HG02678 (cell line): Measurements from ENCODE around the gene FTL.
A peak's percentile ranks its signal among the peaks of the same experiment; 100 is the strongest.

Experiments
- ATAC-seq: cut with Tn5 transposase; IDR thresholded peaks from one replicate; pipeline ENCODE4 v1.9.1; 2021; ENCODE audit warnings: mild to moderate bottlenecking, moderate library complexity; ENCODE audit not compliant: unreplicated experiment

FTL gene

DNA sequence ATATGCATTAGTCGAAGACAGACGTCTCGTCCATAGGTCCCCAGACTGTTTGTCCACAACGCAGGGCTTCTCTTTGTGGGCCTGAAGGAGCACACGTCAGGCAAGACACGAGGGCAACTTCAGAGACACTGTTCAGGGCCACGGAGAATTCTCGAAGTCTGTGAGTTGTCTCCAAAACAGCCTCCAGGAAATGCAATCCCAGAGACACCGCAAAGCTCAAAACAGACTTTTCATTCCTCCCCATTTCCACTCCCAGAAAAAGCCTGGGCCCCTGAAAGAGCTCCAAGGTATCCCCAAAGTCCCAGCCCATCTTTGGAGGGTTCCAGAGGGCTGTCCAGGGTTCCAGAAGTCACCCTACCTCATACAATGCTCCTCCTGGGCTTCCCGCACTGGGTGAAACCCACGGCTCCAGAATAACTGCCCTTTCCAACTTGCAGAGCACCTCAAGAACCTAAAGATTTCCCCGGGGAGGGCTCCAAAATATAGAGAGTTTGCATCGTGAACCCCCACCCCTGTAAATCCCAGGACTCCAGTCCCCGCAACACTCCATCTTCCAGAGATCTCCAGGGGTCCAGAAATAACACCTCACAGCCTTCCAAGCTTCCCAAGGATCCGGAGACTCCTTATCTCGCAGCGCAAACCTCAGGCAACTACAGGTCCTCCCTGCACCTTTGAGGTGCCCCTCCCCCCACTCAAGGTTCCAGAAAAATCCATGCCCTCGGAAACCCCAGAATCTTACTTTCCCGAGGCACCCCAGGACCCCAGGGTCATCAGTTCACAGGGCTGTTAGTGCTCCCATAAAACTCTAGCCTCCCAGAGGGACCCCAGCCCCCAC lies 687 bp upstream of the FTL start:
- ATAC-seq = no peak

DNA sequence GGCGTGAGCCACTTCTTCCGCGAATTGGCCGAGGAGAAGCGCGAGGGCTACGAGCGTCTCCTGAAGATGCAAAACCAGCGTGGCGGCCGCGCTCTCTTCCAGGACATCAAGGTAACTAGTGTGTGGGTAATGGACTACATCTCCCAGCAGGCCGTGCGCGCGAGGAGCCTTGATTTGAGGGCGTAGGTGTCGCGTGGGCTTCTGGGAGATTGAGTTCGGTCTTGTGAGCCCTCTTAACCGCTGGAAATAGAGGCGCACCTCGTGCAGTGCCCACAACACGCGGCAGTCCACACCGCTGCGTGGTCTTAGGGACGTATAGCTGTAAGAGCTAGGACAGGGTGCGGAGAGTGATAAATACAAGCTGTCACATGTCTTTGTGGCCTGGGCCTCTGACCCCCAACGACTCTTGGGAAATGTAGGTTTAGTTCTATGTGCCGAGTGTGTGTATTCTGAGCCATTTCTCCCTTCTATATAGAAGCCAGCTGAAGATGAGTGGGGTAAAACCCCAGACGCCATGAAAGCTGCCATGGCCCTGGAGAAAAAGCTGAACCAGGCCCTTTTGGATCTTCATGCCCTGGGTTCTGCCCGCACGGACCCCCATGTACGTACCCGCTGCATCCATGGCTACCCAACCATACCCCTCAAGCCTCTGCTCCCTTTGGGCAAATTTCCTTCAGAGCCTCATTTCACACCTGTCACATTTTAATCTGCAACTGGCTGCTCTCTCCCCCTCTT lies 864 bp downstream of the FTL start:
- ATAC-seq = peak; percentile 31

DNA sequence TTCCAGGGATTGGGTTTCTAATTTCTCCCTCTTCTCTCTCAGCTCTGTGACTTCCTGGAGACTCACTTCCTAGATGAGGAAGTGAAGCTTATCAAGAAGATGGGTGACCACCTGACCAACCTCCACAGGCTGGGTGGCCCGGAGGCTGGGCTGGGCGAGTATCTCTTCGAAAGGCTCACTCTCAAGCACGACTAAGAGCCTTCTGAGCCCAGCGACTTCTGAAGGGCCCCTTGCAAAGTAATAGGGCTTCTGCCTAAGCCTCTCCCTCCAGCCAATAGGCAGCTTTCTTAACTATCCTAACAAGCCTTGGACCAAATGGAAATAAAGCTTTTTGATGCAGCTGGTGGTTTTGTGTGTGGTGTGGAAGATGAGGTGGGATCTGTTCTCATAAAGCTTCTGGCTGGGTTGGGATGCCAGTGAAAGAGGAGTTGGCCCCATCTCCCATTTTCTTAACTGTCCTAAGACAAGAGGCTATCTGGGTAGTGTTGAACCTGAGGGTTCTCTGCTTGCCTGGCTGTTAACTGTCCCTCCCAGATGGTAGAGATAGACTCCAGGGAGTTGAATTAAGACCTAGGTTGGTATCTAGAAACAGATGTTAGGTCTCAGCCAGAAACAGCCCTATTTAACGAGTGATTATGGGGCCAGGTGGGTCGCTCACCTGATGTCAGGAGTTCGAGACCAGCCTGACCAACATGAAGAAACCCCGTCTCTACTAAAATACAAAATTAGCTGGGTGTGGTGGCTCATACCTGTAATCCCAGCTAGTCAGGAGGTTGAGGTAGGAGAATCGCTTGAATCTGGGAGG lies 1.6 kb downstream of the FTL start:
- no peak for ATAC-seq

DNA sequence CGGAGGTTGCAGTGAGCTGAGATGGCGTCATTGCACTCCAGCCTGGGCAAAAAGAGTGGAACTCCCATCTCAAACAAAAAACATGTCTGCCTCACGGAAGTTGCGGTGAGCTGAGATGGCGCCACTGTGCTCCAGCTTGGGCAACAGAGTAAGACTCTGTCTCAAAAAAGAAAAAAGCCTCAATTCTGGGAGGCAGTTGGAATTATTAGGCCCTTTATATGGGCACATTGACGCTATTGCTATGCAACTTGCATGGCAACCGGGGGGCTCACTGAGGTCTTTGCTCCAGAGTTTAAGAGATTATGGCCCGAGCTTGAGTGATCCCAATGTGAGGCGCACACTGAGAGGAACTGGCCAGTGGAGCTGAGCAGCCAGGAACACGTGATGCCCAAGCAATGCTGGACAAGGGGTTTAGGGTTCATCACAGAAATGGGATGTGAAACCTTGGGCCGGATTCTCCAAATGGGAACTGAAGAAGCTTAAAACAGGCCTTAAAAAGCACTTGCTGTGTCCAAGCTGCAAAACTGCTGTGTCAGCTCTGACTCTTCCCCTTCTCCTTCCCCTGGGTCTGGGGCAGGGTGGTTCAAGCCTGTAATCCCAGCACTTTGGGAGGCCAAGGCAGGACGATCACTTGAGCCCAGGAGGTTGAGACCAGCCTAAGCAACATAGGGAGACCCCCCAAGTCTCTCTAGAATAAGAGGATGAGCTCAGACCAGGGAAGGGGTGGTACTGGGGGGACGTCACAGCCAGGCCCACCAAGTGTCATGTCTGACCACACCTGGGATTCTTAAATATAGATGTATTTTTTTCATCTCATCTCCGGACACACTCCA lies 2.5 kb downstream of the FTL start:
- ATAC-seq = no peak

DNA sequence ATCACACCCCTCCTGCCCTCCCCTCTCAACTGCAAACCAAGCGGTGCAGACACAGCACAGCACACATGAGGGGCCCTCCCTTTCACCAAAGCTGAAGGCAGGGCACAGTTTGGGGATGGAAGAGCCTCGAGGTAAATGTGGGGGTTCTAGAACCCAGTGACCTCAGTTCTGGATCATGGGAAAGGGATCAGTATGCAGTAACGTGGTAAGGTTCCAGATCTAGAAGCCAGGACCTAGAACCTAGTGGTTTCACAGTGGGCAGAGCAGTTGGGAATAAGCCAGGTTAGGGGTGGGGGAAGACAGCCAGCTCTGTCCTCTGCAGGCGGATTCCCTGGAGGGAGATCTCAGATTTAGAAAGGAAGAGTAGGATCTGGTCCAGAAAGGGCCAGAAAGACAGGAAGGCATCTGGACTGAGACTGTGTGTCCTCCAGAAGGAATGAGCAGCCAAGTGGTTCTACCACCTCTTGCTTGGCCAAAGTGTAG lies 3.1 kb downstream of the FTL start:
- ATAC-seq = no peak

DNA sequence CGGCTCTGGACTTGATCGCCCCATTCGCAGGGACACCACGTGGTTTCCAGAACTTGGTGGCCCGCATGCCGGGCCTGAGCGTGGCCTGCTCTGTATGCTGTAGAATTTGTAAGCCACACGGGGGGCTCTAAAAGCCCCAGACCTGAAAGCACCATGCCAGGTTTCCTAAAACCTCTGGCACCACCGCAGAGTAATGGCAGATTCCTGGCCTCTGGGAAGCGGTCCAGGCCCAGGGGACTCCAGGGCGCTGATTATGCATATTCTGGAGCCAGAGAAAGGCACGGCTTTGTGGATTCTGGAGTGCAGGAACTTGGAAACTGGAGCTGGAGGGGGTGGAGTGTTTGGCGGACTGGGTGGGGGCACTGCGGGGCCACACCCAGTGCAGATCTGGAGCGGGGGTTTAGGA lies 3.7 kb downstream of the FTL start:
- no peak for ATAC-seq

DNA sequence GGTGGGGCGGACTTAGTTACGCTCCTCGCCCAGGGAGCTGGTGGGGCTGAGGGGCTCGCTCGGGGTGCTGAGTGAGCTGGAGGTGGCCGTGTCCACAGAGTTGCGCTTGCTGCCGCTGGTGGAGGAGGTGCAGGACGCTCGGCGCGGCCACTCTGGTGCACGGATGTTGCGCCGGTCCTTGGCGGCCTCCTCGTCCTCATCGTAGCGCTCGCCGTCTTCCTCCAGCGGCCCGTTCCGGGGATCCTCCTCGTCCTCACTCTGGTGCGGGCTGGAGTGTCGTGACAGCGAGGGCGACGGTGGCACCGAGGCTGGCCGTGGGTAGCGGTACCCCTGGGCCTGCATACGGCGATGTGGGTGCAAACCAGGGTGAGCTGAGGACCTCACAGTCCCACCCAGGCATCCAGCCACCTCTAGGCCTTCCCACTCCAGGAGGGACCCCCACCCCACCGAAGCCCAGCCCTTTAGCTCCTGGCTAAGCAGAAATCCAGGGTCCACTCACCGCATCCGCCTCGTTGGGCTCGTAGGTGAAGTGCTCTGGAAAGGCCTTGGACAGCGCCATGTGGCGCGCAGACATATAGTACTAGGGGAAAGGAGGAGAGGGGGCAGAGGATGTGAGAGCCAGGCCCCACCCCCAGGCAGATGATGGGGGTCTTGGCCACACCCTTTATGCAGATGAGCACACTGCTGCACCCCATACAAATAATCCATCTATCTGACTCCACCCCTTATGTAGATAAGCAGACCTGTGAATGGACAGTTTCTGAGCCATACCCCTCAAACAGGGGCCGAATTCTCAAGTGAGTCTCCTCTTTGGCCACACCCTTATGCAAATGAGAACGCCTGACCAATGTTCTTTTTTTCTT lies 4.4 kb downstream of the FTL start:
- no peak for ATAC-seq

DNA sequence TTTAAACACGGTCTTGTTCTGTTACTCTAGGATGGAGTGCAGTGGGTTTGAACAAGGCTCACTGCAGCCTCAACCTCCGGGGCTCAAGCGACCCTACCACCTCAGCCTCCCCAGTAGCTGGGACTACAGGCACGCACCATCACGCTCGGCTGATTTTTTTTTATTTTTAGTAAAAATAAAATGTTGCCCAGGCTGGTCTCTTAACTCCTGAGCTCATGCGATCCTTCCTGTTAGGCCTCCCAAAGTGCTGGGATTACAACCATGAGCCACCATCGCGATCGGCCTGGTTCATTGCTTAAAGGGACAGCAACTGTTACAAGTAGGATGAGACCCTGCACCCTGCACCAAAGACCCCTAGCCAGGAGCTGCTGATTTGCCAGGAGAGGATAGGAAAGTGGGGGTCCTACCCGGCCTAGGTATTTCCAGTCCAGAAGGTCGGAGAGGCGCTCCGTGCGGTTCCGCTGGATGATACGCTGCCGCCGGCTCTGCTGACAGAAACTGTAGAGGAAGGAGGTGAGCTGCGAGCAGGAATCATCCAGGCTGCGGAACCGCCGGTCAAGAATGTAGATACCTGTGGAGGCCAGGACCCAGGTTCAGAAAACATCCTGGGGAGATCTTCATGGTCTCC lies 5.1 kb downstream of the FTL start:
- no peak for ATAC-seq

DNA sequence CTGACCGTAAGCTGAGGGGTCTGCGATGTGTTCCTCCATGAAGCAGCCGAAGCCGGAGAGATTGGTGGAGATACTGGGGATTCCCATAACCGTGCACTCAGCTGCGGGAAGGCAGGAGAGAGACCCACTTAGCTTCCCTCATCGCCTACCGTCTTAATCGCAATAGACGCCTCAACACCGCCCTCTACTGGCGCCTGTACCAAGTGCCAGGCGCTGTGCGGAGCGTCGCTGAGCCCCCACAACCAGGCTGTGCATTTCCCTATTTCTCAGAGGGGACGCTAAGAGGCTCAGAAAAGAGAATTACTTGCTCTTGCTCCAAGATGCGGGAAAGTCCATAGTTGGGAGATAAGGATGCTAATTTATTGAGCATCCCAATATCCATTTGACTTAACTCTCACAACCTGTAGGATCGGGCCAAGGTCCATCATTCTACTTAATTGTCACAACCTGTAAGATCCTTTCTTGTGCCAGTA lies 5.8 kb downstream of the FTL start:
- peak; percentile 36 for ATAC-seq

DNA sequence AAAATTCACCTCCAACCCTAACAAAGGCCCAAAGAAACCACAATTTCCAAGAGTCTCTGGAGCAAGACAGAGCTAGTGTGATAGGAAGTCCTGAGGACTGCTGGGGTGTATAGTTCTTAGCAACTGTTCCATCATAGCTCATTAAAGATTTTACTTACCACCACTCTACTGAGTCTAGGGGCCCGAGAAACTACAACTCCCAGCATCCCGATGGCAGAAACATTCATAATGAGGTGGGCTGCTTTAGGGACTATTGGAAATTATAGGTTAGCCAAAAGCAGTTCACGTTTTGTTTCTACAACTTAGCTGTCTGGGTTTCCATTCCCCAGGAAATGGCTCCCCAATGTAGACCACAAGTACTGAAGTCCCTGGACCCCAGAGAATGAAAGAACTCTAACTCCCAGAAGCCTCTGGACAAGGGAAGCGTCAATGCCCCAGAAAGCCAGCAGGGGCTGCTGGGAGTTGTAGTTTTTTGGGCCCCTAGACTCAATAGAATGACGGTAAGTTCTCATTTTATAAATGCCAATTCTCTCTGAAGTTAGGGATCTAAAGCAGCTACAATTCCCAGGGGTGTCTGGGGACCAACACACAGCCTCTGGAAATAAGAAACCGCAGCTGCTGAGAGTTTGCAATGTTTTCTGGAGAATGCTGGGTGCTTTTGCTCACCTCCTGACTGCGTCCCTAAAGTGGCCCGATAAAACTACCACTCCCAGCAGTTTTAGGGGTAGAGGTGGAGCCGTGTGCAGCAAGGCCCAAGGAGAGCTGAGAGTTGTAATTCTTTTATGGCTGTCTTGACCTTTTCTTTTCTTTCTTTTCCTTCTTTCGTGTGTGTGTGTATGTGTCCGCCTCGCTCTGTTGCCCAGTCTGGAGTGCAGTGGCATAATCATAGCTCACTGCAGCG lies 11.1 kb downstream of the FTL start:
- ATAC-seq = no peak

DNA sequence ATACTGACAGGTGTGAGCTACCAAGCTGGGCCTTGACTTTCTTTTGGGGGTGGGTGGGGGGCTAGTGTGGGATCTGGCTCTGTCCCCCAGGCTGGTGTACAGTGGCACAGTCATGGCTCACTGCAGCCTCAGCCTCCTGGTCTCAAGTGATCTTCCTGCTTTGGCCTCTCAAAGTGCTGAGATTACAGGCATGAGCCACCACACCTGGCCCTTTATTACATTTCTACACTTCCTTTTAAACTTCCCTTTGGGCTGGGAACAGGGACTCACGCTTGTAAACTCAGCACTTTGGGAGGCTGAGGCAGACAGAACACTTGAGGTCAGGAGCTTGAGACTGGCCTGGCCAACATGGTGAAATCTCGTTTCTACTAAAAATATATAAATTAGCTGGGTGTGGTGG lies 12.0 kb downstream of the FTL start:
- no peak for ATAC-seq

DNA sequence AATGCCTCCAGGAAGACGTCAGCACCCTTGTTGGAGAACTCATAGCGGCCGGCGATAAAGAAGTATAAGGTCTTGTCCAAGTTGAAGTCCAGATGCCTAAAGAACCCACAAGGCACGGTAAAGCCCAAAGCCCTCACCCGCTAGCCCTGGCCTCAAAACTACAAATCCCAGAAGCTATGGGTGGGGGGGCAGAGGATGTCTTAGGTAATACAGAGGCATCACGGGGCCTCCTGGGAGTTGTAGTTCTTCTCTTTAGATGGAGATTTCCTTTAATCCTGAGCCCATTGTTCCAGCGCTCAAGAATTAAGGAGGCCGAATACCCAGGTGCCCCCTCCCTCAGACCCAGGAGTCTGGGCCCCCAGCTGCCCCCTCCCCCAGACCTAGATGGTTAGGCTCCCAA lies 17.2 kb downstream of the FTL start:
- no peak for ATAC-seq

DNA sequence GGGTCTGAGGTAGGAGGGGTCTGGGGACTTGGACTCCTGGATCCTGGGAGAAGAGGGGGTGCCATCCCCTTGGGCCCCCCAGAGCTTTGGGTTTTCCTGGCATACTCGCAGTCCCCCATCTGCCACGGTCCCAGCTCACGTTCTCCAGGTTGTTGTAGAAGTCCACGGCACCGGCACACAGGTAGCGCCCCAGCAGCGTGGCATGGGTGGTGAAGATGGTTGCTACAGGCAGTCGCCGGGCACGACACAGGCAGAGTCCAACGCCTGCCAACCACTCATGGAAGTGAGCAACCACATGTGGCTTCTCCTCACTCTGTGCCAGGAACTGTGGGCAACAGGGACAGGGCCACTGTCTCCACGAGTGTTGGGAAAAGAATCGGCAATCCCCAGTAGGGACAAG lies 20.6 kb downstream of the FTL start:
- ATAC-seq = no peak

DNA sequence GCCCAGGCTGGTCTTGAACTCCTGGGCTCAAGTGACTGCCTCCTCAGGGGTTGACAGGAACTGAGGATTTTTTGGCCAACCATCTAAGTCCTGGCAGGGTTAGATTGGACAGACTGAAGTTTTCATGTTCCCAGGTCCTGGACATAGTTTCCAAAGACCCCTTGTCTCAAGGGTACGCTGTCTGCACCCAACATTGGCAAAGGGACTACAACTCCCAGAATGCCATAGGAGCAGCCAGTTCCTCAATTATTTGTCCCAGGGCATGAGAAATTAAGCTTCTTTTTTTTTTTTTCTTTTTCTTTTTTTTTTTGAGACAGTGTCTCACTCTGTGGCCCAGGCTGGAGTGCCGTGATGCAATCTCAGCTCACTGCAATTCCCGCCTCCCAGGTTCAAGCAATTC lies 21.1 kb downstream of the FTL start:
- ATAC-seq = no peak

DNA sequence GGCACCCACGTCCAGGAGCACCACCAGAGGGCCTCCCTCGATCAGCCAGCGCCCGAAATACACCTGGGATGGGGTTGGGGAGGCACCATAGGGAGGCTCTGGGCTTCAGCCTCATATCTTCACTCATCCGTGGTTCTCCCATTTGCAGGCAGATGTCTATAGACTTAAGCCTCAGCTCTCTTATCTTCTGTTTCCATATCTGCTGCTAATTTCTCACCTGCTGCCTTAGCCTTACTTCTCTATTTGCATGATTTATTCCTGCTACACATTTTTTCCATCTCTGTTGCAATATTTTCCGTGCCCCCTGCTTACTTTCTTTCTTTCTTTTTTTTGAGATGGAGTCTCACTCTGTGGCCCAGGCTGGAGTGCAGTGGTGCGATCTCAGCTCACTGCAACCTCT lies 22.2 kb downstream of the FTL start:
- ATAC-seq = no peak

DNA sequence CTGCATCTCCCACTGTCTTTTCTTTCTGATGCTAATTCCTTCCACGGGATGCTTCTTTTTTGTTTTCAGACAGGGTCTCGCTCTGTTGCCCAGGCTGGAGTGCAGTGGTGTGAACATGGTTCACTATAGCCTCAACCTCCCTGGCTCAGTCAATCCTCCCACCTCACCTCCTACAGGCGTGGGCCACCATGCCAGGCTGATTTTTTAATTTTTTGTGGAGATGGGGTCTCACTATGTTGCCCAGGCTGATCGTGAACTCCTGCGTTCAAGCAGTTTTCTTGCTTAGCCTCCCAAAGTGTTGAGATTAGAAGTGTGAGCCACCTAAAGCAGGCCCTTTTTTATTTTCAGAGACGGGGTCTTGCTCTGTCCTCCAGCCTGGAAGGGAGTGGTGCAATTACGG lies 23.2 kb downstream of the FTL start:
- no peak for ATAC-seq

DNA sequence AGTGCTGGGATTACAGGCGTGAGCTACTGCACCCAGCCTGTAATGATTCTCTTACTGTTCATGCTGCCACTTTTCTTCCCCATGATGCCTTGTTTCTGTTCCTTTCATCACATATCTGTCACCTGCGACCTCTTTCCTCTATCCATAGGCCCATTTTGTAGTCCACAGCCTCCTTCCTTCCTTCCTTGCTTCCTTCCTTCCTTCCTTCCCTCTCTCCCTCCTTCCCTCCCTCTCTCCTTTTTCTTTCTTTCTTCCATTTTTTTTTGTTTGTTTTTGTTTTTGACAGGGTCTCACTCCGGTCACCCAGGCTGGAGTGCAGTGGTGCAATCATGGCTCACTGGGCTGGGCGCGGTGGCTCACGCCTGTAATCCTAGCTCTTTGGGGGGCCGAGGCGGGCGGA lies 23.8 kb downstream of the FTL start:
- no peak for ATAC-seq

DNA sequence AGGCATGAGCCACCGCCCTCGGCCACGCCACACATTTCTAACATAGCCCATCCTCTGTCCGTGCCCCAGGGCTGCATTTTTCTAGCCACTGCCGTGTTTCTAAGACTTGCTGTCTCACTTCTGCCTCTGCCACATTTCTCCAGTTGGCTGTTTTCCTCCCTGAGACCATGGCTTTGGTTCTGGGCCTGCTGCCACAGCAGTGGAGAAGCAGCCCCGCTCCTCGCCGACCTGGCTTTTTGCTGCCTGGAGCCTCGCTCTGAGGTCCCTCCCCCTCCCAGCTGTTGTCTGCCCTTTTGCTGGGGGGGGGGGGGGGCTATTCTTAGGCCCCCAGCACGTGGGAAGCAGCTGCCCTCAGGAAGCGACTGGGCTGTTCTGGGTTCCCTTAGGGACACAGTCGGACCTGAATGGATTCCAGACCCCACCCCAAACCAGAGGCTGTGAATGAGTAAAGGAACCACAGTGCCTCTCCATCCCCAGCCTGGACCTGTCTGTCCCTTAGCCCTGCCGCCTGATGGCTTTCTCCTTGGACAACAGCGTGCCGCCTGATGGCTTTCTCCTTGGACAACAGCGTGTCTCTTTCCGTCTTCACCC lies 24.7 kb downstream of the FTL start:
- ATAC-seq = no peak
